ENCODE measurements around the gene CXXC4.

Gene CXXC4

GRCh38 chr4:104488151-104488550 lies 6.5 kb downstream of the CXXC4 start:
- DNase-seq (ENCODE audit: low spot score), result no peak

- DNase-seq (ENCODE audit: low spot score), result no peak
These were observed 7.8 kb downstream of the CXXC4 start for GRCh38 chr4:104486716-104487504.

- peak; percentile 24 for DNase-seq (ENCODE audit: low spot score)
These were observed 19.0 kb downstream of the CXXC4 start for GRCh38 chr4:104475652-104476051.

- DNase-seq (ENCODE audit: low spot score), result no peak
These were observed 21.9 kb downstream of the CXXC4 start for GRCh38 chr4:104472766-104473165.

GRCh38 chr4:104470770-104471169 lies 23.9 kb downstream of the CXXC4 start:
- no peak for DNase-seq (ENCODE audit: low spot score)

GRCh38 chr4:104469794-104470193 lies 24.9 kb downstream of the CXXC4 start:
- DNase-seq (ENCODE audit: low spot score), result no peak

GRCh38 chr4:104465619-104466018 lies 29.1 kb downstream of the CXXC4 start:
- no peak for DNase-seq (ENCODE audit: low spot score)

GRCh38 chr4:104465201-104465600 lies 29.5 kb downstream of the CXXC4 start:
- DNase-seq (ENCODE audit: low spot score), result no peak

- no peak for DNase-seq (ENCODE audit: low spot score)
These were observed 32.1 kb downstream of the CXXC4 start for GRCh38 chr4:104462641-104463040.

- DNase-seq (ENCODE audit: low spot score), result no peak
These were observed 37.2 kb downstream of the CXXC4 start for GRCh38 chr4:104457308-104457981.

GRCh38 chr4:104451573-104451972 lies 43.1 kb downstream of the CXXC4 start:
- peak; percentile 23 for DNase-seq (ENCODE audit: low spot score)

- DNase-seq (ENCODE audit: low spot score), result no peak
These were observed 45.2 kb downstream of the CXXC4 start for GRCh38 chr4:104449537-104449936.

- DNase-seq (ENCODE audit: low spot score), result no peak
These were observed 47.4 kb downstream of the CXXC4 start for GRCh38 chr4:104447294-104447693.

GRCh38 chr4:104446431-104447278 lies 48.0 kb downstream of the CXXC4 start:
- no peak for DNase-seq (ENCODE audit: low spot score)

GRCh38 chr4:104444685-104445084 lies 50.0 kb downstream of the CXXC4 start:
- no peak for DNase-seq (ENCODE audit: low spot score)

- no peak for DNase-seq (ENCODE audit: low spot score)
These were observed 58.2 kb downstream of the CXXC4 start for GRCh38 chr4:104436542-104436941.

GRCh38 chr4:104429150-104429741 lies 65.4 kb downstream of the CXXC4 start:
- DNase-seq (ENCODE audit: low spot score), result no peak

- DNase-seq (ENCODE audit: low spot score), result no peak
These were observed 68.7 kb downstream of the CXXC4 start for GRCh38 chr4:104425948-104426347.

GRCh38 chr4:104424989-104425388 lies 69.7 kb downstream of the CXXC4 start:
- DNase-seq (ENCODE audit: low spot score), result no peak

- DNase-seq (ENCODE audit: low spot score), result no peak
These were observed 70.2 kb downstream of the CXXC4 start for GRCh38 chr4:104424475-104424941.

GRCh38 chr4:104421566-104421965 lies 73.1 kb downstream of the CXXC4 start:
- DNase-seq (ENCODE audit: low spot score), result no peak

GRCh38 chr4:104420766-104421165 lies 73.9 kb downstream of the CXXC4 start:
- DNase-seq (ENCODE audit: low spot score), result no peak
